NCI-H510A (cell line): ENCODE measurements around the gene DUOX2.
"Not testable (repeated sequence)": the region's sequence is repeated elsewhere in the genome, so short reads cannot be mapped to it uniquely, and the experiment has no call there.

ENCODE experiments used
- DNase-seq: peaks from one replicate; lab custom pipeline; 2025; lab: John Stamatoyannopoulos, UW

The DUOX2 gene

DNA sequence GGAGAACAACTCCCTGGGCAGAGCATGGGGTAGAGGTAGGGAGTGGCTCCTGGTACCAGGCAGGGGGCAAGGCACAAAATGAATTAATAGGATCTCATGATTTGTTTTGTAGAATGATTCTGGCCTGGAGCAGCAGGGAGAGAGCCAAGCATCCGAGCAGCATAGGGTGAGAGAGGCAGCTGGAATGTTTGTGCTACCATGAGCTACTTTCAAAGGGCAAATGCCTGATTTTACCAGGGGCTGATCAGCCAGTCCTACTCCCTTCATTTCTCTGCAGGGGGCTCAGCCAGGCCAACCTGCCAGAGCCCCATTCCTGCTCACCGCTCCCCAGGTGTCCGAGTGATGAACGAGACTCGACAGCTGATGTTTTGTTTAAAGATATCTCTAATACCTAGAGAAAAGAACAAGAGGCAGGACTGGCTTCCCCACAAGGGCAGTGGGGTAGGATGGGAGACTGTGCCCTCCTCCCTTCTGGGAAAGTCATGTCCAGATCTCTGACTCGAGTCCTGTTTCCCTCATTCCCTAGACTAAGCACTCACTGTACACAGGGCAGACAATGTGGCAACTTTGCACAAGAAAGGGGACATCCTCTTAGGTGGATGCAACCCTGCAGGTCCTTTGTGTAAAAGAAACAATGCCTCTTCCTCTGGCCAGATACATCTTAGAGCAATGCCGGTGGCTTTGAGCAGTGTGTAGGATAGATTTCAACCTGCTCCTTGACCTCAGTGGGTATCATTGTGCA lies 12.9 kb downstream of the DUOX2 start:
- no peak for DNase-seq

DNA sequence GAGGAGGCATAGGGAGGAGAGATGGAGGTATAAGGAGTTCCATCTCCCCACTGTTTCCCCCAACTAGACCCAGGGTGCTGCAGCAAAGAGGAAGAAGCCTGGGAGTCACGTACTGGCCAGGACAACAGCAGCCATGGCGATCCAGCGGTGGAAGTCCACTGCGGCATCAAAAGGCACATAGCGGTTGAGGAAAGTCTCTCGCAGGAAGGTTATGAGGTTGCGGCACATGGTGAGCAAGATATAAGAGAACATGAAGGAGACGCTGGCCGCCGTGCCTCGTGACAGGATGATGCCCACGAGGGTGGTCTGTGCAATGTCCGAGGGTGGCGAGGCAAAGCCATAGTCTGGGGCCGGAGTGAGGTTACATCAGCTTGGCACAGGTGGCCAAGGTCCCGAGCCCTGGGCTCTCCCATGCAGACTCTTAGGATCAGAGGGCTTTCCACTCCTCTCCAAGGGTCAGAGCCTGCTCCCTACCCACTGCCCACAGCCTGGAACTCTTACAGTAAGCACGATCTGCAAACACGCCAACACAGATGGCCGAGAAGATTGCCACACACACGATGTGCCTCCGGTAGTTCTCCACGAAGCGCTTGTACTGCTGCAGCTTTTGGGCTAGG lies 14.3 kb downstream of the DUOX2 start:
- no peak for DNase-seq

DNA sequence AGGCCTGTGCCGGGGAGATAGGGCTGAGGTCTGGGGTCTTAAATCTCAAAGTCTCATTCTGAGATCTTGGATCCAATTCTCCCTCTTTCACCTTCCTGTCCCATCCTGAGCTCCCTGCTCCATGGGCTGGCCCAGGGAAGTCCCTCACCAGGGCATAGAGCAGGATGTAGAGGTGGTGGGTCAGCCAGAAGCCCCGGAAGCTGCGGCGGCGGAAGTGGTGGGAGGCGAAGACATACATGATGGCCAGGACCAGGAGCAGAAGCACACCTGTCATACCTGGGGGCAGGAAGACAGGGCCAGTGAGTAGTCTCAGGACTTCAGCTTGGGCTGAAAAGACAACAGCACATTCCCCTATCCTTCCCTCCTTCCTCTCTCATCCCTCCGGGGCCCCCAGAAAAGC lies 16.5 kb downstream of the DUOX2 start:
- DNase-seq, result no peak

DNA sequence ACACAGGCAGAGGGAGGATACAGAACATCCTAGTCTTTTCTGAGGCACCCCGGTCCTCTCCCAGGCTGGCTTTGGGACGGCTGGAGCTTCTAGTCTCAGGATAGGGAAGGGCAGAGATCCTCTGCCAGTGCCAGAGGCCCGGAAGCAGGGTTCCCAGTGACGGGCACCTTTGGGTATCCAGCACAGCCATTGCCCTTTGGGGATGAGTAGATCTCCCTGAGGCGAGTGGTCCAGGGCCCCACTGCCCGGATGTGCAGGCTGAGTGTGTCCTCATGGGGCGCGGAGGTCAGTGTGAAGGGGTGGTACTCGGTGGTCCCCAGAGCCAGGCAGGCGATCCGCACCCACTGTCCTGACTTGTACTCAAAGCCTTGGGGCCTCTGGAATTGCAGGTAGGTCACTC lies 18.3 kb downstream of the DUOX2 start:
- no peak for DNase-seq

DNA sequence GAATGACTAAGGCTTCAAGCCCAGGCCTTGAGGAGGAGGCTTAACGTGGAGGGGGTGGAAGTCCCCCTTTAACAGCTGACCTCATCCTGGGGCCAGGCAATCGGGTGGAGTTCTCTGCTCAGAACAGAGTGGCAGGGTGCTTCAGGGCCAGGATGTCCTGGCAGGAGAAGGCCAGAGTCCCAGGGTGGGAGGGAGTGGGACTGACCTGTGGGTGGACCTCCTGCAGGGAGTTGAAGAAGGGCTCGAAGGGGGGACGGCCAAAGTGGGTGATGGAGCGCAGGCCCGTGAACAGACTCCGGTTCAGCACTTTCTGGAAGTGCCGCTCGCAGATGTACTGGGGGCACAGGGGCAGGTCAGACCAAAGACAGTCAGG lies 19.6 kb downstream of the DUOX2 start:
- no peak for DNase-seq

DNA sequence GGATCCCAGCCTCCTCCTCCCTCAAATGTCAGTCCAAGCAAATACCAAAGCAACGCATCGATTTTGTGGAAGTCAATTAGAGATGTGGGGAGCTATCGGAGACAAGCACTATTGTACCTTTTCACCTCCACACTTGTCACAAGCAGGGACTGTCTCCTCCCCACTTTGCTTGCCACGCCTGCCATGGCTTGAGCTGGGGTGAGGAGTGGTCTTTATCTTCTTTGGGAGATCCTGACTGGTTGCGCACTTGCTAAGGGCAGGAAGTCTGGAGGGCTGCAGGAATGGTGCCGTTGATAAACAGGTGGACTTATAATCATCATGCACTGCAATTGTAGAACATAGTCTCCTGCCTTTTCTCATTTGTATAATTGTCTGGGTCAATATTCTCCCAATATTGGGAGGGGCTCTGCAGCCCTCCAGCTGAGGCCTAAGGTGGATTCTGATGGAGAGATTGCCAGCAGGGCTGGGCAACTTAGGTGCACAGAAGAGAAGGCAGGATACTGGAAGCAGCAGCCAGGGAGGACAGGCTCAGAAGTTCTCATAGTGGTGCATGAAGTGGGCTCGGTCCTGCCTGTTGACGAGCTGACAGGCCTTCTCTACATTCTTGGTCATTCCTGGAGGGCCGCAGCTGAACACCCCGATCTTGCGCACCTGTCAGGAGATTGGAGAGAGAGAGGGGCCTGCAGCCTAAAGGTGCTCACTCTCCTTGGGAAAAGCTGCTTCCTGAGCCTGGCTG lies 20.2 kb downstream of the DUOX2 start:
- no peak for DNase-seq

DNA sequence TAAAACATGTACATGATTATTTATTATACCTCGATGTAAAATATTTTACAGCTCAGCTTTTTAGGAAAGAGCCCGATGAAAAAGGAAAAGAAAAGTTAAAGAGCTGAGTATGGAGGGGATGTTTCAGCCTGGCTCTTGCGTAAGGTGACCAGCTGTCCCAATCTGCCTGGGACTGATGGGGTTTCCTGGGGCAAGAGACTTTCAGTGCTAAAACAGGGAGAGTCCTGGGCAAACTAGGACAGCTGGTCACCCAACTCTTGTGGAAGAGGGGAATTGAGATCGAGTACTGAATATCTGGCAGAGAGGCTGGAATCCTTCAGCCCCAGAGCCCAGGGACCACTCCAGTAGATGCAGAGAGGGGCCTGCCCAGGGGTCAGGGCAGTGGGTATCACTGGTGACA lies 21.0 kb downstream of the DUOX2 start:
- DNase-seq, result no peak

DNA sequence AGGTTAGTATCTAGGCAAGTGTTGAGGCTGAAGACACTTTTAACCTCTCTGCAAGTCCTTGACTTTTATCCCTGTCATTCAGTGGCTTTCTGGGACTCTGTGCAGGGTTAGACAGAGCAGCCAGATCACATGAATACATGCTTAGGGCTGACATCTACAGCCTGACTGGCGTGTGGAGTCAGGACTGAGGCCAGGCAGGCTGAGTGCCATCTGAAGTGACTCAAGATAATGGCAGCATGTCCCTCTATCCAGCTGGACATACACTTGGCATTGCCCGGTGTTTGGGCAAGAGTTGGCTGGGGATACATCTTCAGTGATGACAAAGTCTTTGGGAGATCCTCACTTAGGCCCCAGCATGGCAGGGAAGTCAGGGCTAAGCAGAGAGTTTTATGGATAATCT lies 22.4 kb downstream of the DUOX2 start:
- no peak for DNase-seq

DNA sequence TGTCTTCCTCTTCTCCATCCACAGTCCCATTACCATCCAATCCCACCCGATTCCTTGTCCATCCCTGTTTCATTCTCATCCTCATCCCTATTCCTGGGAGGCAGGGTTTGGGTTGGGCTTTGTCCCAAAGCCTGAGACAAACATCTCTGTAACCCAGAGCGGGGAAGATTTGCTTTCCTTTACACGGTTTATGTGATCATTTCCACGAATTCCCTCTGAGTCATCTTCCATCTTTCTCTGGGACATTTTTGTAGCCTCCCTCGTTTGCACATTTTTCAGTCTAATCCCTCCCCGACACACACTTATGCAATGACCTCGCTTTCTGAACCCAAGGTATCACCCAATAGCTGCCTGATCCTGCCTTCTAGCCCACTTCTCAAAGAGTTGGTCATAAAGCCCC lies 22.8 kb downstream of the DUOX2 start:
- DNase-seq, result no peak

DNA sequence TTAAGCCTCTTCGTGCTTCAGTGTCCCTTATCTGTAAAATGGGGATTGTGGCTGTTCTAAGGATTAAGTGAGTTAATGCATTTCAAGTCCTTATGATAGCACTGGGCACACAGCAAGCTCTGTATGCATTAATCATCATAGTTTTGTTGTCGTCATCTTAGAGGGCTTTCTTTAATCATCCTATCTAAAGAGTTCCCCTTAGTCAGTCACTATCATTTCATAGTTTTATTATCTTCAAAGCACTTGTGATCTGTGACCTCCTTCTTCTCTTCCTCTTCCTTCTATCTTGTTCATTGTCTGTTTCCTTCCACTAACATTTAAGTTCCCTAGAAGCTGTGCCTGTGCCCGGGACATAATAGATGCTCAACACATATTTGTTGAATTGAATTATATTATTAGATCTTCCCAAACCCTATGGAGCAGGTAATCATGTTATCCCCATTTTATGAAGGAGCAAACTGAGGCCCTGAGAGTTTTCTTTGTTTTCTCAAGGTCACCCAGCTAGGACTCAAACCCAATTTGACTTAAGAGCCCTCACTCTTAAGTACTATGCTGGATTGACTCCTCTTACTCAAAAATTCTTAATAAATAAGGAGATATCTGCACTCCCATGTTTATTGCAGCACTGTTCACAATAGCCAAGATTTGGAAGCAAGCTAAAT lies 24.1 kb downstream of the DUOX2 start:
- DNase-seq, result no peak

DNA sequence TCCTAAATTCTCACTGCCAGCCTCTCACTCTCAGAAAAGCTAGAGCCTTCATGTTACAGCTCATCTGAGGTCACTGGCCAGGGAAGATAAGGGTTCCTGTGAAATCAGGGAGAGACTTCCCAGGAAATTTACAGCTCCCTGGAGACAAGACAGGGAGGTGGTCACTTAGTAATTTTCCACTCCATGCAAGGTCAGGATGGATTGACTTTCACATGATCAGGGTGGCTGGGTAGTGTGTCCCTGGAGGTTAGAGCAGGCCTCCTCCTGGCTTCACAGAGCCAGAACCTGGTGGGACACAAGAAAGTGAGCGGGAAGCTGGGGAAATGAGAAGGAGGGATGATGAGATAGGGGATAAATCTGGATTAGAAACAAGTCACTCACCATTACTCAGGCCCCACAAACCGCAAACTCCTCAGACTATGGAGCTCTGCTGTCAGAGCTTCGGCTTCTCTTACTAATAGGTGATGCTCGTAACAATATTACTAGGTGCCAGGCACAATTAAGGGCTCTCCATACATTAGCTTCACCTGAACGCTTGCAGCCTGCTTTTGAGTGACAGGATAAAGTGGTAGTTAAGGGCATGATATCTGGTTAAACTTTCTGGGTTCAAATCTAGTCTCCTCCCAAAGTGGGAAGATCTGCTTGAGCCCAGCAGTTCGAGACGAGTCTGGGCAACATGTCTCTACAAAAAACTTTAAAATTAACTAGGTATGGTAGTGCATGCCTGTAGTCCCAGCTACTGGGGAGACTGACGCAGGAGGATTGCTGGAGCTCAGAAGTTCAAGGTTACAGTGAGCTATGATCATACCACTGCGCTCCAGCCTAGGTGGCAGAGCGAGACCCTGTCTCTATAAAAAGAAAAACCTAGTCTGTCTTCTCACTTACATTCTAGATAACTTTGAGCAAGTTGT lies 24.9 kb downstream of the DUOX2 start:
- no peak for DNase-seq

DNA sequence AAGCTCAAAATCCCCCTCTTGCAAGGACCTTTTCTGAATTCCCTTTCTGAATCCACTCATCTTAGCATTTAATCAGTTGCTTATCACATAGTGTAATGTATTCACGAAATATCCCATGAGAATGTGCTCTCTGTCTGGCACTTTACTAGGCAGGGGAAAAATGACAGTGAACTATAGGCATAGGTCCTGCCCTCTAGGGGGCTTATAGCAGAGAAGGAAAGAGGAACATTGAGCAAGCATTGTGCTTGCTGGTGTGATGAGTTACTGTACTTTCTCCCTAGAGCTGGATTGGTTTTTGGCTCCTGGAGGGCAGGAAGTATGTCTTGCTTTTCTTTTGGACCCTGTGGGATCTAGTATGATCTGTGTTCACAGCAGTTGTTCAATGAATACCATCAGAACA lies 26.5 kb downstream of the DUOX2 start:
- no peak for DNase-seq

DNA sequence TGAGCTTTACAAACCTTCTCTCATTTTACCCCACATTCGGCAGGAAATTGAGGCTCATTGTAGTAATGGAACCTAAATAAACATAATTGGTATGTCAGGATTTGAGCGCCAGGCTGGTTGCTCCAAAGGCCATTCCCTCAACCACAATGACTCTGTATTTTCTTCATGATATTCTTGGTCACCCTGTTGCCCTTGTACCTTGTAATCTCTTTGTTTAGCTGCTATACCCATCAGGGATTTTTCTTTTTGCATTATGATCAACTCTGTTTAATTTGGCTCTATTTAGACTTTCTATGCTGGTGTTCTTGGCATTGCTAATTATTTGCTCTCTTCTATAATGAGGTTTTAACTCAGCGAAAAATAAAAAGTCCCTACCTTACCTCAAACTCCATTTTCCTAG lies 29.8 kb downstream of the DUOX2 start:
- DNase-seq, result no peak

DNA sequence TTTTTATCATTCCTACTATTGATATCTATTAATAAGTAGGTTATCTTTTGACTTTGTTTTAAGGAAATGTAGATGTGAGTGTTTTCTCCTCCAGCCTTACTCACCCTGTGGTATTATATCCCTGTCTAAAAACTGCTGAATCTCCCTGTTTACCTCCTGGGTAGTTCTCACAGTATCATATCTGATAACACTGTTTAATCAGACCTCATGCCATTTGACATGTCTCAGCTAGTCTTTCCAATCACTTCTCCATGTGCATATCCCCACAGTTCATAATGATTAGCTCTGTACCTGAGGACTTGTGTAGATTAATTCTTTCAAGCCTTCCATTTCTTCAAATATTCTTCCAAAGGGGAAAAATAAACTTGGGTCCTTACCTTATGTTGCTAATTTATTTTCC lies 30.7 kb downstream of the DUOX2 start:
- no peak for DNase-seq

DNA sequence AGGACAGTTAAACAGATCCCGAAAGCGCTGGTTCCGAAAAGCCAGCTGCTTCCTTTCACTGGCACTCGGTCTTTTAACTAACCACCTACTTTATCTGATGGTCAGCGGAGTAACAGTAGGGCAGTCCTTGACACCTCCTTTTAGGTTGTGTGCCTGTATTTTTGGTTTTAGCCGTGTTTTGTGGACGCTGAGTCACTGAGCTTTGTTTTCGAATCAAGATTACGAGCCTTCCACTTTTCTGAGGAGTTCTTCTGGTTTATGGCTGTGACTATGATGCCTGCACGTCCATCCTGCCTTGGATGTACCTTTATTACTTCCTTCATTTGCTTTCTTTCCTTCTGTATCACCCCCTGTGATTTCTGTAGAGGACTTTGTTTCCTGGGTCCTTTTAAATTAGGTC lies 31.6 kb downstream of the DUOX2 start:
- not testable (repeated sequence) for DNase-seq

DNA sequence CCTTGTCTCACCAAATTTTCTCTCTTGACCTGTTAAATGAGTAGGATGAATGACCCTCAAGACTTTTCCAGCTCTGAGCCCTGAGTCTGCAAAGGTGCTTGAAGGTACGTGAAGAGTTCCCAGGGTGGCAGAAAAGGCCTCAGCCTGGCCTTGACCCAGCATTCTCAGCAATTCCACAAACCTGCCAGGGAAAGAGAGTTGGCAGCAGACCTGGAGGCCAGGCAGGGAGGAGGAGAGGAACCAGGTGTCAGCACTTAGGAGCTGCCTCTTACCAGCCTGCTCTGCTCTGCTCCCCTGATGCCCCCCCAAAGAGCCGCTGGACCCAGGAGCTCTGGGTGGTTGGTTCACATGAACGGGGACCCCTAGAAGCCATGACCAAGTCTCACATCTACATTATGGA lies 33.4 kb downstream of the DUOX2 start:
- DNase-seq, result not testable (repeated sequence)

DNA sequence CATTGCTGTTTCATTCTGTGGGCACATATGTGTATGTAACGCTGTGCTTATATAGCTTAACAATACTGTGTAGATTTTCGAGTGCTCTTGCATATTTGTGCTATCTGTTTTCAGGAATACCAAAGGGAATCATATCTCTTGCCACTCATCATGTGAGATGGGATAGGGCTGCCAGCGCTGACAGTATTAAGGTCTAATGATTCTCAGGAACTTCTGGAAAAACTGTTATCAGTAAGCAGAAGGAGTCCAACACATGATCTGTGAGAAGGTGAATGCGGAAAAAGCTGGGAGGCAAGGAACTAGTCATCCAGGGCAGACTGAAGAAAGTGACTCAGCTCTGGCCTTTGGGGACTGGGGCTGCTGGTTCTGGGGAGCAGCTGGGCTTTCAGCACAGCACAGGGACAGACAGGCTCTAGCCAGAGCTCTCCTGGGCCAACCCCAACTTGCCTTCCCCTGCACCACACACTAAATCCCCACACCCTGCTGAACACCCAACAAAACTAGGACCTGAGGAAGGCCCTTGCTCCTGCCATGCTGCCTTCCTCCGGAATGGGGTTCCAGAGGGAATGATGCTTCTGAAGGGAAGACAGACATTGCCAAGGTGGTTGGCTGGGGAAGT lies 34.2 kb downstream of the DUOX2 start:
- DNase-seq, result not testable (repeated sequence)

DNA sequence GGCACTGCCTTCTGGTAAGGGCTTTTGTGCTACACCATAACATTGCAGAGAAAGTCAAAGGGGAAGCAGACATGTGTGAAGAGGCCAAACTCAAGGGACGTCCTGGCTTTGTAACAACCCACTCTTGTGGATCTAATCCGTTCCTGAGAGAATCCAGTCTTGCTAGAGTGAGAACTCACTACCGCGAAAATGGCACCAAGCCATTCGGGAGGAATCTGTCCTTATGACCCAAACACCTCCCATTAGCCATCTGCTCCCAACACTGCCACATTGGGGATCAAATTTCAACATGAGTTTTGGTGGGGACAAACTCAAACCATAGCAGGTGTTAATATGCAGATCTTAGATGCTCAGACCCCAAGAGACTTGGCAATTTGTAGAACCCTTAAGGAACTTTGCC lies 34.8 kb downstream of the DUOX2 start:
- DNase-seq, result not testable (repeated sequence)

DNA sequence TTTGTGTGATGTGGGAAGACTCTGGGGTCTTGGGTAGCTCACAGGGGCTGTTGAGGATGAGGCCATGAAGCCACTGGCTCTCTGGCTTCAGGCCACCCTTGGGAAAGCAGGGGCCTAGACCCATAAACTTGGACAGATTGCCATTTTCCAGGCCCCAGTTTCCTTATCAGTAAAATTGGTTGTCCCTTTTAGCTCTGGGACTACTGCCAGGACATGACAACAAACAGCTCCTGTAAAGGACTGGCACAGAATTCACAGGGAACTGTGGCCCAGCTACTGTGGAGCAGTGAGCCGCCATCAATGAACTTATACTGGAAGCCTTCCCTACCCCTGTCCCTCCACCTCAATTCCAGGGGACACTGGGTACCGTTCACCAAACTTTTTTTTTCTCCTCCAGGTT lies 36.6 kb downstream of the DUOX2 start:
- not testable (repeated sequence) for DNase-seq

DNA sequence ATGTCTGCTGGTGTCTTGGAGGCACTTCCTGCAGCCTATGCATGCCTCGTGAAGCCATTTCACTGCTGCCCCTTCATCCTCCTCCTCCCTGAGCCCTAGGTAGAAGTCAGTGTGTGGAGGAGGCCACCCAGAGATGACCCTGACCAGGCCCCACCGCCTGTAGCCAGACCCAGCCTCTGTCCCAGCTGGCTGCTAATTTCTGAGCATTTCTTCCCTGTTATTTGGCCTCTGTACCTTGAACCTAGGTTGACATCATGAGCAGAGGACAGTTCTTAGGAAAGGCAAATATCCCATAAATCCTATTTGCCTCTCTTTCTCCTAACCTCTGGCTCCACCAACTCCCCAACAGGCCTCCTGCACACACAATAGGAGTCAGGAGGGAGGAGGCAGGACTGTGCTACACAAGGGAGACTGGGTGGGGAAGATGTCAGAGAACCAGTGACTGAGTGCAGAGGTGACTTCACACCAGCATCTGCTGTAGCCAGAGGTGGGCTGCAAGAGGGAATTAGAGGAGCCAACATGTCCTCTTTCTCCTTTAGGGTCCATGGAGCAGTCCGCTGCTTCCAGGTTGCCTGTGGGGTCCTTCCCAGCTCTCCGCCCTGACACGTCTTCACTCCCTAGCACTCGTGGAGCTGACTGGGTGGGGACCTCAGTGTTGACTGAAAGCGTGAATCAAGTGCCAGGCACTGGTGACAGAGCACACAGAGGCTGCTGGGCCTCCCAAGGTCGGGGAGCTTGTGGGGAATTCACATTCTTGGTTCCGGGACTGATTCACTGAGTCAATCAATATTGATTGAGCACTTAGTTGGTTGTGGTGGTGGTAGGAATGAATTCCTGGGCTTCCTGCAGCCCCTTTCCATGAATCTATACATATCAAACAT lies 38.3 kb downstream of the DUOX2 start:
- not testable (repeated sequence) for DNase-seq
